ENCODE results near the gene MAL. TPM values are rescaled to one million over a fixed set of nuclear protein-coding genes. Genes with fewer than 3 reads are reported as not detected.
A peak's percentile ranks its signal among the peaks of the same experiment; 100 is the strongest.

The MAL gene
- total RNA-seq, 6 experiments from 2014 or later: not detected

DNA sequence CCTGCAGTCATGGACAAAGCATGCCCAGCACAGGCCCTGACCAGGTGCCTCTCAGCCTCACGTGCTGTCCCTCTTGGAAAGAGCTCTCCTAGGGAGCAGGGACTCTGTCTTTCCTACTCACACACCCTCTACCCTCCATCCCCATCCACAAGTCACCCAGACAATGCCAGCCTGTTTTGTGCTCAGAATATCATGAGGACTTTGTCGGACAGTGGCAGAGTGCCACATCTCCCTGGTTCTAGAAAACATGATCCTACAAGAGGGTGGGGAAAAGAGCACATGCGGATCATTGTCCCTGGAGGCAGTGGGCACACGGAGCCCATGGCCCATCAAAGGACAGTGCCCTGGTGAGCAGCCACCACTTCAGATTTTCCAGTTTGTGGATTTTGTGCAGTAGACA lies 3.7 kb upstream of the MAL start:
- Mint-ChIP-seq H3K4me1 (ENCODE audit: low read depth) (no peaks in the 10 kb centered on the region), H3K27ac (no peak overlapping the region), H3K36me3 (ENCODE audit: low read depth) (no peaks in the 10 kb centered on the region), H3K27me3 (ENCODE audit: insufficient read depth) (peaks cover 64% of the 10 kb centered on the region), H3K9me3 (no peaks in the 10 kb centered on the region), H3K4me3 (no peak overlapping the region)
- TF ChIP-seq CTCF (IDR thresholded peaks at IDR 0.05): no peak
- no peak for DNase-seq

DNA sequence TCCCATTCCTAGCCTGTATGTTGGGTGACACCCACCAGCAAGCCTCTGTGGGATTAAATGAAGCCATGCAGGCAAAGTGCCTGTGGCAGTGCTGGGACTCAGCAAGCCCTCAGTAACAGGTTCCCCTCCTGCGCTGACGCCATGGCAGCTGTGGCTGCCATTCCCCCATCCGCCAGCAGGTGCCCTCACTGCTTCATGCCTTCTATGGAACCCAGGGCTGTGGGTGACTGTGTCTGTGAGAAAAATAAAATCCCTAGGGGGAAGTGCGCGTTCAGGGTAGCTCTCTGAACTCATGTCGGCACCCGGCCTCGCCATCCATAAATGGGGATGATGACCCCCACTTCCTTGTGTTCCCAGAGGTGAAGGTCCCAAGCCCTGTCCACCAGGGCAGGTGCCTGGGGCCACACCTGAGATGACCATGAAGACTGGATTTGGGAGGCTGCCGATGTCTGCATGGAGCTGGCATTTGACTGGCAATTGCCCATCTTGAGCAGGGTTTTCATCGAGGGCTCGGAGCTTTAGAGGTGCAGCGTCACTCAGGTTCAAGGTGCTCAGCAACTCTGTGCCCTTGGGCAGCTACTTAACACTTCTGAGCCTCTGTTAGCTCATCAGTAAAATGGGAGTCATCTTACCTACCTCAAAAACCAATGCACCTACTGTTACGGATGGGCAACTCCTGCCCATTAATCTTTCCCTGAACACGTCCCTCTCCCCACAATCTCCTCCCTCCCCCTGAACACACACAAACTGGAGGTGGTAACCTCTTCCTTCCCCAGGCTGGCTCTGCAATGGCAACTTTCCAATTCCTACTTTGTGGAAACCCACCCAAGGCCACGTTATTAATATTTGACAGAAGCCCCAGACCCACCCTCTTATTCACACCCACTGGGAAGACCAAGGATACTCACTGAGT lies 2.9 kb upstream of the MAL start:
- H3K27ac Mint-ChIP-seq: no peak overlapping the region
- H3K27me3 Mint-ChIP-seq (ENCODE audit: insufficient read depth): peaks cover 69% of the 10 kb centered on the region
- no peak overlapping the region for H3K4me3 Mint-ChIP-seq
- DNase-seq: peak; percentile 40
- peak; percentile 94 for TF ChIP-seq CTCF (IDR thresholded peaks at IDR 0.05)
- no peaks in the 10 kb centered on the region for H3K4me1 Mint-ChIP-seq (ENCODE audit: low read depth)
- H3K36me3 Mint-ChIP-seq (ENCODE audit: low read depth): no peaks in the 10 kb centered on the region
- H3K9me3 Mint-ChIP-seq: no peaks in the 10 kb centered on the region

GRCh38 chr2:95023222-95023597 lies 2.3 kb upstream of the MAL start:
- Mint-ChIP-seq H3K27ac (no peak overlapping the region), H3K27me3 (ENCODE audit: insufficient read depth) (peaks cover 68% of the 10 kb centered on the region), H3K36me3 (ENCODE audit: low read depth) (no peaks in the 10 kb centered on the region), H3K9me3 (no peaks in the 10 kb centered on the region), H3K4me1 (ENCODE audit: low read depth) (no peaks in the 10 kb centered on the region), H3K4me3 (no peak overlapping the region)
- no peak for TF ChIP-seq CTCF (IDR thresholded peaks at IDR 0.05)
- no peak for DNase-seq

GRCh38 chr2:95024371-95024770 lies 1.1 kb upstream of the MAL start:
- H3K4me3 Mint-ChIP-seq: no peak overlapping the region
- no peak for TF ChIP-seq CTCF (IDR thresholded peaks at IDR 0.05)
- H3K27ac Mint-ChIP-seq: no peak overlapping the region
- H3K9me3 Mint-ChIP-seq: no peaks in the 10 kb centered on the region
- no peak for DNase-seq
- no peaks in the 10 kb centered on the region for H3K4me1 Mint-ChIP-seq (ENCODE audit: low read depth)
- H3K27me3 Mint-ChIP-seq (ENCODE audit: insufficient read depth): peaks cover 65% of the 10 kb centered on the region
- H3K36me3 Mint-ChIP-seq (ENCODE audit: low read depth): no peaks in the 10 kb centered on the region

DNA sequence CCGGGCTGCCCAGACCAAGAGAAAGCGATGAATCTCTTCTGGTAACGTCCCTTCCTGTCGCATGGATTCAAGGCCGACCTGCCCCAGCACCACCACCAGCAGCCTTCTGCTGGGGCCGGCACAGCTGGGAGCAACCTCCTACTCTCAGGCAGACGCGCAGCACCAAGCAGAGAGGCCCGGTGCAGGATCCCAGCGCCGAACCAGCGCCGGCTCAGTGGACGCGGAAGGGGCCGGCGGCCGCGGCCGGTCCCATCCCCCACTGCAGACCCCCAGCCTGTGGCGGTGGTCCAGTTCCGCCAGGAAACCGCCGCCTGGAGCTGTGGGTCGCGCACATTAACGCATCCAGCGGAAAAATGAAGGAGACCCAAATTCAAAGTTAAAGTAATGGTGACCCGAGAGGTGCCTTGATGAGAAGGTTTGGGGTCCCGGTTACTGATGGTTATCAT lies 525 bp upstream of the MAL start:
- Mint-ChIP-seq H3K4me1 (ENCODE audit: low read depth) (no peaks in the 10 kb centered on the region), H3K4me3 (no peak overlapping the region), H3K27ac (no peak overlapping the region), H3K36me3 (ENCODE audit: low read depth) (no peaks in the 10 kb centered on the region), H3K9me3 (no peaks in the 10 kb centered on the region), H3K27me3 (ENCODE audit: insufficient read depth) (peaks cover 65% of the 10 kb centered on the region)
- TF ChIP-seq CTCF (IDR thresholded peaks at IDR 0.05): no peak
- no peak for DNase-seq

Measured in HFFc6 (cell line).